Heart left ventricle (tissue), 13 donors: ENCODE data around the gene DNM3.

Experiments used
- POLR2A ChIP-seq, 2 donors: fragments of 450-650 bp; IDR thresholded peaks; one replicate each; pipeline ENCODE4 v1.6.1; 2017; ENCODE audit warnings: antibody characterized with exemption in 2 of 2, mild to moderate bottlenecking in 2 of 2, moderate library complexity in 2 of 2
- TF ChIP-seq, protein P1 (sequence below), 12 donors: fragments of 200-600 bp; sonication (generic) in 4 of 12; IDR thresholded peaks; one replicate each; pipeline versions ENCODE4 v1.5.0 to v1.8.0; 2018 to 2022; ENCODE audit warnings: antibody characterized with exemption in 12 of 12, mild to moderate bottlenecking in 5 of 12
- donor health status: ischemic (EF 13 %, LVEDD 7.1; RV severe dilation, severe dysfunction).
- donor health status: DM: no; HTN: yes; CAD: no.
- donor health status: DM: no; HTN: no; CAD: no.
- donor health status: ischemic (EF 25% LVEDD 6.9; RV normal size, moderate dysfunction).
- donor health status: ischemic (EF 25% LVEDD 5.7; RV mildly dilated, moderate dysfunction).
- donor health status: ischemic (EF 35%, LVEDD 5.7; RV mildly dilated, moderate dysfunction).
- donor health status: nonischemic (EF 11% LVEDD 7.7; RV severe dilation, severe dysfunction).
- donor health status: DM: yes; HTN: yes; CAD: no.
- donor health status: PGD.
- donor health status: ischemic (EF 29% LVEDD 5.4; RV normal size, mild dysfunction).
- donor health status: nonischemic (EF 23%, LVEDD 6.1; RV moderate dilation, normal function).

DNA sequence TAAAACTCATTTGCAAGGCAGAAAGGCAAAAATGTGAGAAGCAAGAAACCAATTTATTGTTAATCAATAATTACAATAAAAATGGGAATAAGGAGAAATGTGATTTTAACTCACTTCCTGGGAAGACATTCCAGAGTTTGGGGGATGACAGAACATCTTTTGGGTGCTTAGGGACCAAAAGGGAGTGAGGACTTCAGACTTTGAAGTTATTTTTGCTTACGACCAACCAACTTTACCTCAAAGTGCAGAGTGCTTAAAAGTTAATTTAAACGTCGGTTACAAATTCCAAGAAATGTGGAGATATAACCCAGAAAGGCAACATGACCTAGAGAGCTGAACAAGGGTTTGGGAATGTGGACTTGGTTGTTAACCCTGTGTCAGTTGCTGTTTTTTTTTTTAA, 344.7 kb downstream of the DNM3 start:
- TF ChIP-seq, protein P1, sequence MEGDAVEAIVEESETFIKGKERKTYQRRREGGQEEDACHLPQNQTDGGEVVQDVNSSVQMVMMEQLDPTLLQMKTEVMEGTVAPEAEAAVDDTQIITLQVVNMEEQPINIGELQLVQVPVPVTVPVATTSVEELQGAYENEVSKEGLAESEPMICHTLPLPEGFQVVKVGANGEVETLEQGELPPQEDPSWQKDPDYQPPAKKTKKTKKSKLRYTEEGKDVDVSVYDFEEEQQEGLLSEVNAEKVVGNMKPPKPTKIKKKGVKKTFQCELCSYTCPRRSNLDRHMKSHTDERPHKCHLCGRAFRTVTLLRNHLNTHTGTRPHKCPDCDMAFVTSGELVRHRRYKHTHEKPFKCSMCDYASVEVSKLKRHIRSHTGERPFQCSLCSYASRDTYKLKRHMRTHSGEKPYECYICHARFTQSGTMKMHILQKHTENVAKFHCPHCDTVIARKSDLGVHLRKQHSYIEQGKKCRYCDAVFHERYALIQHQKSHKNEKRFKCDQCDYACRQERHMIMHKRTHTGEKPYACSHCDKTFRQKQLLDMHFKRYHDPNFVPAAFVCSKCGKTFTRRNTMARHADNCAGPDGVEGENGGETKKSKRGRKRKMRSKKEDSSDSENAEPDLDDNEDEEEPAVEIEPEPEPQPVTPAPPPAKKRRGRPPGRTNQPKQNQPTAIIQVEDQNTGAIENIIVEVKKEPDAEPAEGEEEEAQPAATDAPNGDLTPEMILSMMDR (IDR thresholded peaks at IDR 0.05): no peak
- no peak for TF ChIP-seq POLR2A (IDR thresholded peaks at IDR 0.05)
